Transverse colon (tissue), 4 donors: Measurements from ENCODE around the gene MAGI2. TPM values are rescaled to one million over a fixed set of nuclear protein-coding genes. Genes with fewer than 3 reads are reported as not detected.

ENCODE experiments used
- DNase-seq: peaks from one replicate; pipeline ENCODE4 v3.0.0-alpha.2; 2019
- H3K27ac ChIP-seq, 4 donors: fragments of 200-600 bp; sonication (generic); 2 replicates each; pipeline ENCODE4 v1.5.1; 2016 to 2018; ENCODE audit warnings: inconsistent platforms in 4 of 4
- H3K27me3 ChIP-seq: fragments of 200-600 bp; sonication (generic); 2 replicates; pipeline ENCODE4 v1.5.1; 2017; ENCODE audit warnings: inconsistent platforms
- H3K36me3 ChIP-seq, 4 donors: fragments of 200-600 bp; sonication (generic); 2 replicates each; pipeline ENCODE4 v1.5.1; 2017 to 2019; ENCODE audit warnings: inconsistent platforms in 4 of 4
- H3K4me1 ChIP-seq, 4 donors: fragments of 200-600 bp; sonication (generic); 2 replicates each; pipeline ENCODE4 v1.5.1; 2017 to 2020; ENCODE audit warnings: inconsistent platforms in 4 of 4
- H3K4me3 ChIP-seq, 4 donors: fragments of 200-600 bp; sonication (generic); 1 replicate in 1 of 4; 2 replicates in 3 of 4; pipeline versions ENCODE4 v1.5.1 to v1.6.1; 2017 to 2019; ENCODE audit warnings: inconsistent platforms in 4 of 4
- H3K9me3 ChIP-seq, 2 donors: fragments of 200-600 bp; sonication (generic); 2 replicates each; pipeline ENCODE4 v1.5.1; 2017 to 2019; ENCODE audit warnings: inconsistent platforms in 2 of 2
- EP300 ChIP-seq: sonication (generic); formaldehyde crosslinking; IDR thresholded peaks from one replicate; pipeline ENCODE4 v1.6.1; 2017; ENCODE audit warnings: antibody characterized with exemption, low read depth
- POLR2A ChIP-seq: fragments of 450-650 bp; IDR thresholded peaks from one replicate; pipeline ENCODE4 v1.6.1; 2016; ENCODE audit warnings: antibody characterized with exemption, mild to moderate bottlenecking, moderate library complexity
- POLR2AphosphoS5 ChIP-seq, 3 donors: sonication (generic); formaldehyde crosslinking; IDR thresholded peaks; one replicate each; pipeline ENCODE4 v1.6.1; 2016; ENCODE audit warnings: antibody characterized with exemption in 3 of 3
- WGBS, 2 donors: methylation state at CpG; one replicate each; pipeline ENCODE4 v1.1.5; 2018; ENCODE audit warnings: low coverage in 1 of 2; 5-methylcytosine and 5-hydroxymethylcytosine counted together
- in situ Hi-C, 4 donors: fragments of 200-750 bp; cut with MboI; loops; one replicate each; pipeline versions ENCODE4 v1.15.0 to v1.15.1; 2017; ENCODE audit warnings: low sequenced_read_pairs in 3 of 4, low pct_ligation_motif_present in 1 of 4, low pct_unique_long_range_greater_than_20kb in 1 of 4
- intact Hi-C: fragments of 100-400 bp; cut with DNase I; formaldehyde crosslinking; loops from one replicate; pipeline ENCODE4 v1.15.1; 2023; ENCODE audit warnings: low total_unique reads
- total RNA-seq, 4 donors: library from RNA; depleted of rRNA; stranded (reverse); fragments of >200 nt; gene quantifications; one replicate each; pipeline ENCODE4 v1.1.0, GENCODE V29; 2016
- TF ChIP-seq, protein P1 (sequence below), 5 experiments: fragments of 200-600 bp in 3 of 5; fragments of 450-650 bp in 2 of 5; sonication (generic) in 3 of 5; IDR thresholded peaks; 1 replicate in 2 of 5; 2 replicates in 3 of 5; pipeline ENCODE4 v1.5.1; 2016 to 2017; ENCODE audit warnings: antibody characterized with exemption in 5 of 5, inconsistent platforms in 3 of 5, mild to moderate bottlenecking in 2 of 5, moderate library complexity in 1 of 5

The MAGI2 gene
- total RNA-seq, 4 donors from 2014 or later, result 1.6 to 9.7 (median 4.1) TPM

- in situ Hi-C loops, result no loop called here
- Histone ChIP-seq H3K27me3 (no peaks in the 10 kb centered on the region), H3K27ac (no peak overlapping the region), H3K36me3 (no peaks in the 10 kb centered on the region), H3K4me1 (no peaks in the 10 kb centered on the region), H3K4me3 (no peak overlapping the region), H3K9me3 (no peaks in the 10 kb centered on the region)
- intact Hi-C loops, result no loop called here
- DNase-seq, result no peak
- TF ChIP-seq, protein P1, sequence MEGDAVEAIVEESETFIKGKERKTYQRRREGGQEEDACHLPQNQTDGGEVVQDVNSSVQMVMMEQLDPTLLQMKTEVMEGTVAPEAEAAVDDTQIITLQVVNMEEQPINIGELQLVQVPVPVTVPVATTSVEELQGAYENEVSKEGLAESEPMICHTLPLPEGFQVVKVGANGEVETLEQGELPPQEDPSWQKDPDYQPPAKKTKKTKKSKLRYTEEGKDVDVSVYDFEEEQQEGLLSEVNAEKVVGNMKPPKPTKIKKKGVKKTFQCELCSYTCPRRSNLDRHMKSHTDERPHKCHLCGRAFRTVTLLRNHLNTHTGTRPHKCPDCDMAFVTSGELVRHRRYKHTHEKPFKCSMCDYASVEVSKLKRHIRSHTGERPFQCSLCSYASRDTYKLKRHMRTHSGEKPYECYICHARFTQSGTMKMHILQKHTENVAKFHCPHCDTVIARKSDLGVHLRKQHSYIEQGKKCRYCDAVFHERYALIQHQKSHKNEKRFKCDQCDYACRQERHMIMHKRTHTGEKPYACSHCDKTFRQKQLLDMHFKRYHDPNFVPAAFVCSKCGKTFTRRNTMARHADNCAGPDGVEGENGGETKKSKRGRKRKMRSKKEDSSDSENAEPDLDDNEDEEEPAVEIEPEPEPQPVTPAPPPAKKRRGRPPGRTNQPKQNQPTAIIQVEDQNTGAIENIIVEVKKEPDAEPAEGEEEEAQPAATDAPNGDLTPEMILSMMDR (IDR thresholded peaks at IDR 0.05), result no peak
- TF ChIP-seq EP300 (no peak), POLR2AphosphoS5 (IDR thresholded peaks at IDR 0.05) (no peak), POLR2A (no peak)
- WGBS, 2 donors, result 54 to 87% methylated on average over 2 to 8 of the region's 8 CpGs
Observed at GRCh38 chr7:78333530-78334425, 1119.7 kb downstream of the MAGI2 start.

GRCh38 chr7:78329001-78329655 lies 1124.3 kb downstream of the MAGI2 start:
- in situ Hi-C loops (no loop called here), intact Hi-C loops (no loop called here)
- DNase-seq, result no peak
- Histone ChIP-seq H3K4me3 (no peak overlapping the region), H3K36me3 (no peaks in the 10 kb centered on the region), H3K27me3 (no peaks in the 10 kb centered on the region), H3K4me1 (no peaks in the 10 kb centered on the region), H3K27ac (no peak overlapping the region), H3K9me3 (no peaks in the 10 kb centered on the region)
- TF ChIP-seq, protein P1 (IDR thresholded peaks at IDR 0.05), result no peak
- WGBS, 2 donors, result 36 to 56% methylated on average over 1 of the region's 1 CpG

- H3K27me3 ChIP-seq, result no peaks in the 10 kb centered on the region
- in situ Hi-C loops, result no loop called here
Observed at GRCh38 chr7:78327718-78328117, 1125.7 kb downstream of the MAGI2 start.

GRCh38 chr7:78326876-78327275 lies 1126.6 kb downstream of the MAGI2 start:
- H3K4me3 ChIP-seq, result no peak overlapping the region
- H3K36me3 ChIP-seq, result no peaks in the 10 kb centered on the region
- 82 to 83% methylated on average over 1 of the region's 1 CpG for WGBS, 2 donors
- in situ Hi-C loops, result no loop called here
- H3K4me1 ChIP-seq, result no peaks in the 10 kb centered on the region
- H3K27me3 ChIP-seq, result no peaks in the 10 kb centered on the region
- no peak for DNase-seq
- no peak overlapping the region for H3K27ac ChIP-seq
- intact Hi-C loops, result no loop called here
- no peak for TF ChIP-seq POLR2AphosphoS5 (IDR thresholded peaks at IDR 0.05)
- no peak for TF ChIP-seq POLR2A
- TF ChIP-seq, protein P1 (IDR thresholded peaks at IDR 0.05), result no peak
- TF ChIP-seq EP300, result no peak
- no peaks in the 10 kb centered on the region for H3K9me3 ChIP-seq

More at GRCh38 chr7:78327718-78328117, 1125.7 kb downstream of the MAGI2 start:
- H3K27ac ChIP-seq, result no peak overlapping the region
- WGBS, 2 donors, result 84 to 100% methylated on average over 1 of the region's 1 CpG
- TF ChIP-seq POLR2A (no peak), EP300 (no peak), POLR2AphosphoS5 (IDR thresholded peaks at IDR 0.05) (no peak)
- TF ChIP-seq, protein P1 (IDR thresholded peaks at IDR 0.05), result no peak
- no peaks in the 10 kb centered on the region for H3K36me3 ChIP-seq
- no peak overlapping the region for H3K4me3 ChIP-seq
- DNase-seq, result no peak
- H3K4me1 ChIP-seq, result no peaks in the 10 kb centered on the region
- intact Hi-C loops, result no loop called here
- H3K9me3 ChIP-seq, result no peaks in the 10 kb centered on the region
